Smooth muscle cell of the brain vasculature (primary cell): ENCODE data around the gene GALNT17.

Source experiments
- DNase-seq: peaks from one replicate; pipeline ENCODE4 v3.0.0-alpha.2; 2012; ENCODE audit warnings: low read depth, low spot score

GALNT17 gene

DNA sequence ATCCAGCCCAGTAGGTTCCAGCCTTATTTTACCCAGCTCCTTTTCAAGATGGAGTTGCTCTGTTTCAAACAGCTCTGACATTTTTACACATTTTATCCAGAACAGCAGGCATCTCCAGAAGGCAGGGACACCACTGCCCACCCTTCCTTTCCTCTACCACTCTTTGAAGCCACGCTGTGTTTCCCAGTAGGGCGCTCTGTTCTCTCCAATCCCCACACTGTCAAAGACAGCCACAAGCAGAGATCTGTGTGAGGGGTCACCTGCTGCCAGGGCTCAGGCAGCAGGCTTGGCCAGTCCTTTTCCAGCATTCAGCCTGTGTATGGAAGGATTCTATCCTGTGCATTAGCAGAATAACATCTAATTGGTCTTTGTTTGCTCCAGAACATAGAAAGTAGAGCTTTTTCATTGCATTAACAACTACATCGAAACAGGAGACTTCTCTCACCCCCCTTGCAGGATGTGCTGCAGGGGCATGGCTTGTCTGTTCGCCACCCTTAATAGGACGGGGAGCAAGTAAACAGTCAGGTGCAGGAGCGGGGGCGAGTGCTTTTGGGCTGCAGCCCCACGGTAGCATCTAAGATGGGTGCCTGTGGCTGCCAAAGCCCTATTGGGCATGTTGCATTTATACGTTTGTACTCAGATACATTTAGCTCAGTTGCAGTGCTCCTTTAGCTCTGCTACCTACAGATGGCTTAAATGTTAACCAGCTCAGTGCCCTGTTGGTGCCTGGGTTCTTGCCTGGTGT lies 326.1 kb downstream of the GALNT17 start:
- no peak for DNase-seq

DNA sequence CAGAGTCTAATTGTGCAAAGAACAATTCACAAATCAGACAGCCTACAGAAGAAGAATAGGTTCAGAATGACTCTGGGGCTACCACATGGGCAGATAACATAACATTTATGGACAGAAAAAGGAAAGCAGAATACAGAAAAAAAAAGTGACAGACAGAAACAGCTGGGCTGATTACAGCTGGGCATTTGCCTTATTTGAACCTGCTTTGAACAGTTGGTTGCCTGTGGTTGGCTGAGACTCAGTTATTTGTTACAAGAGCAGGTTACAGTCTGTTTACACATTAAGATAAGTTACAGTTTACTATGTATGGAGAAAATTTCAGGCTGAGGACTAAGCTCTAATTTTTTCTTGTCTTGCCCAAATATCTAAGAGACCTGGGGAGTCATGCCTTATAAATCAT lies 327.2 kb downstream of the GALNT17 start:
- no peak for DNase-seq

DNA sequence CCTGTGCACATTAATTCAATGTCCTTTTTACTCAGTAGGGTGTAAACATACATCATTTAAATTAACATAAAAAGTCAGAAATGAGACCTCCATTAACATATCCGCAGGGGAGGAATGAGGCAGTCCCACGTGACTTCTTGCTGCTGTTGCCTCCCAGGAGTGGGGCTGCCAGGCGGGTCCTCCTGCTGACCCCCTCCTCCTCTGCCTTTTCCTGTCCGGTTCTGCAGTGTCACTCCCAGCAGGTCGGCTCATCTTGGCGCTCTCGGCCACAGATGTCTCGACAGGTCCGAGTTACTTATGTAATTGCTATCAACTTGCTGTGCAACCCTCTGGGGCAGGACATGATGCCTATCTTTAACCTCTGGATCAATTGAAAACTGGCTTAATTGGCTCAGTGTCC lies 329.6 kb downstream of the GALNT17 start:
- DNase-seq = no peak

DNA sequence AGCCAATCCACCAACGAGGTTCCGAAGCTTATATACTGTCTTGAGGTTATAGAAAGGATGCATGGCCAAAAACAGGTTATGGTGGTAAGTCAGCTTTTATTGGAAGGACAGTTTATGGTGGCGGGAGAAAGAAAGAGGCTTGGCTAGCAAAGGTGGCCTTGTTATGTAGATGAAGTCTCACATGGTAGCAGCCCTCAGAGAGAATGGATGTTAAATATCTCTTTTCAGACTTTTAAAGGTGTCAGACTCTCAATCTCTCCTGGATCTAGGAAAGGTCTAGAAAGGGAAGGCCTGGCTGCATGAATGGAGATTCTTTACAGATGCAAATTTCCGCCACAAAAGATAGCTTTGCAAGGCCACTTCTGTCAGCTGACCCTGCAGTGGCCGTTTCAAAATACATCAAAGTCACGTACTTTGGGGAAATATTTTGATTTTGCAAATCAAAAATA lies 333.8 kb downstream of the GALNT17 start:
- DNase-seq = no peak

DNA sequence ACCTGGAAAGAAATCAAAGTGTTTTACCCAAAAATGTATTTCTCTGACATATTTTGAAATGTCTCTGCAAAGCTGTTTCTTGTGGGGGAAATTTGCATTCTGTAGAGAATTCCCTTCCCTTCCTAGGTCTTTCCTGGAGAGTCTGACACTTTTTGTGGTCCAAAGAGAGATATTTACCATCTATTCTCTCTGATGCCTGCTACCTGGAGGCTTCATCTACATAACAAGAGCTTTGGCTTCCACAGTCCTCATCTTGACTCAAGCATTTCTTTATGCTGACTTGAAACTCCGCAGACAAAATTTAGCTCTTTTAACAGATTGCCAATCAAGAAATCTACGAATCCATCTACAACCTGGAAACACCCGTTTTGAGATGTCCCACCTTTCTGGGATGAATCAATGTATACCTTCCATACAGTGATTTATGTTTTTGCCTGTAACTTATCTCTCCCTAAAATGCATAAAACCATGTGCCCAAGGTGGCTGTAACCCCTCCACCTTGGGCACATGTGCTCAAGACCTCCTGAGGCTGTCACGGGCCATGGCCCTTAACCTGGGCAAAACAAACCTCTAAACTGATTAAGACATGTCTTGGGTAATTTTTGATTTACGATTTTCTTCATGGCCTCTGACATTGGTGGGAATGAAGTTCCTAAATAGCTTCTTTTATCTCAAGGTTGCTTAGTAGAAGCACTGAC lies 334.7 kb downstream of the GALNT17 start:
- DNase-seq = no peak

DNA sequence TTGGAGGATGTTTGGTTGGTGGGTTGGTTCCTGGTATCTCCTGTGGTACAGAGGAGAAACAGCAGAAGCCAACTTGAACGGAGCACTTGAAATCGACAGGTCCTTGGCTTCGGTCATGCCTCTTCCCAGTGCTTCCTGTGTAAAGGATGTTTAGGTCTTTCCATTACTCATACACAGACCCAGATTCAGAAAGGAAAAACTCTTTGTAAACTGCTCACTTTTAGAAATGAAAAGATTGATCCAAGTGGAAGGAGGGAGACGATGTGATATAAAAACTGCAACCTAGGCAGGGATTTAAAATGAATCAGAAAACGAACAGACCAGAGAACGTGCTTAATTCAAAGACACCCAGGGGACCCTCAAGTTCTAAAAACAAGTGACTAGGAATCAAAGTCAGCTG lies 338.4 kb downstream of the GALNT17 start:
- no peak for DNase-seq

DNA sequence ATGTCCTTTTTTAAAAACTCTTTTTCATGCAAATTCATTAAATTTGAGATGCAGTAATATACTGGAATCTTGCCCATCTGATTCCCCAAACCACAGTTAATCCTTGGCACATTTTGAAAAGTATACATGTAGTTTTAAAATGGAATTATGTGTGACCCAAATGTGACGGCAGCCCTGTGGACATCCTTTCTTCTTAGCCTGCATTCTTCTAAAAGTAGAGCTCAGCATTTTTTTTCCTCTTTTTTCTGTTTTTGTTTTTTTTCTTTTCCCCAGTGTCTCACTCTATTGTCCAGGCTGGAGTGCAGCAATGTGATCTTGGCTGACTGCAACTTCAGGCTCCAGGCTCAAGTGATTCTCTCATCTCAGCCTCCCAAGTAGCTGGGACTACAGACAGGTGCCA lies 338.9 kb downstream of the GALNT17 start:
- DNase-seq = no peak

DNA sequence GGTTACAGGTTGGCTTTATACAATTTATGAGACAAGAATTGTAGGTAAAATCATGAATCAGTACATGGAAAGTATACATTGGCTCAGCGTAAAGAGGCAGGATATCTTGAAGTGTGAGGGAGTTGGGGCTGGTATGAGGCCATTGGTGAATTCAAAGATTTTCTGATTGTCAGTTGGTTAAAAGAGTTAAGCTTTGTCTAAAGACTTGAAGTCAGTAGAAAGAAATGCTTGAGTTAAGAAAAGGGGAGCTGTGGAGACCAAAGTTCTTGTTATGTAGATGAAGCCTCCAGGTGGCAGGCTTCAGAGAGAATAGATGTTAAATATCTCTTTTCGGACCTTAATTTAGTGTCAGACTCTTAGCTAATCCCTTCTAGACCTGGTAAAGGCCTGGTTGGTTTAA lies 341.0 kb downstream of the GALNT17 start:
- no peak for DNase-seq

DNA sequence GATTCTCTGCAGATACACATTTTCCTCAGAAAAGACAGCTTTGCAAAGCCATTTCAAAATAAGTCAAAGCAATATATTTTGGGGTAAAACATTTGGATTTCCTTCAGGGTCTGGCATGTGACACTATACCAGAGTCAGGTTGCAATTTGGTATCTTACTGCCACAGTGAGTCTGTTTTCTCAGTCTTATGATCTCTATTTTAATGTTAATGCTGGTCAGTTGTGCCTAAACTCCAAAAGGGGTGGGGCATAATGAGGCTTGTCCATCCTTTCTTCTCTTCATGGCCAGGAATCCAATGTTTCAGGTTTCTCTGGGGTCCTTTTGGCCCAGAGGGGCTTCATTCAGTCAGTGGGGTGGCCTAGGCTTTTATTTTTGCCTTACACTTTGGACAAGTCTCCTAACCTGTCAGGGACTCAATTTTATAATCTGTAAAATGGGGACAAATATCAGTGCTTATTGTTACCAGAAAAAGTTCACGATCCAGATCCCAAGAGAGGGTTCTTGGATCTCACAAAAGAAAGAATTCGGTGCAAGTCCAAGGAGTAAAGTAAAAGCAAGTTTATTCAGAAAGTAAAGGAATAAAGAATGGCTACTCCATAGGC lies 341.5 kb downstream of the GALNT17 start:
- no peak for DNase-seq

DNA sequence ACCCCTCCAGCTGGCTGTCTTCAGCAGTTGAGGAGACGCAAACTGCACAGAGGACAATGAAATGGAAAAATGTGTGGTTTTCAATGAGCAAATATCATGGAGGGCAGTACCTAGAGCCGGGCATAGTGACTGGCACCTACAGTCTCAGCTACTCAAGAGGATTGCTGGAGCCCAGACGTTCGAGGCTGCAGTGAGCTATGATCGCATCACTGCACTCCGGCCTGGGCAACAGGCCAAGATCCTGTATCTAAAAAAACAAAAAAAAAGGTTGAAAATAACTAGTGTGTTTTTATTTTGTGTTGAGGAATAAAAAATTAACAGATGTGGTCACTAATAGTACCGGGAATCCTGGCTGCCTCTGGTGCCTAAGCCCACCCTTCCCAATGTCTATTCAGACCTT lies 345.5 kb downstream of the GALNT17 start:
- no peak for DNase-seq

DNA sequence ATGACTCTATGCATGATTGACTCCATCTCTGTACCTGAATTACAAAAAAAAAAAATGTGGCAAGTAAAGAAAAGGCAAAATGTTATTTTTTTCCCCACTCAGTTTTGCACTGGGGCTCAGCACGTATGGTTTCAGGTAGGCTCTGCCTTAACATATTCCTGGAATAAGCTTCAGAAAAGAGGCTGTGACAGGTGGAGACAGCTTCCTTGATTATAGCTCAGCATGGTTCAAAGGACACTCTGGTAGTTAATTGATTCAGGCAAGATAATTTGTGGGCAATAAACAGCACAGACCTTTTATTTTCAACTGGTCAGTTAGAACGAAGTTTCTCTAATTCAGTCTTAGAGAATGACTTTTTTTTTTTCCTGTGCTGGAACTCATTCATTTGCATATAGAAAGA lies 347.3 kb downstream of the GALNT17 start:
- DNase-seq = no peak

DNA sequence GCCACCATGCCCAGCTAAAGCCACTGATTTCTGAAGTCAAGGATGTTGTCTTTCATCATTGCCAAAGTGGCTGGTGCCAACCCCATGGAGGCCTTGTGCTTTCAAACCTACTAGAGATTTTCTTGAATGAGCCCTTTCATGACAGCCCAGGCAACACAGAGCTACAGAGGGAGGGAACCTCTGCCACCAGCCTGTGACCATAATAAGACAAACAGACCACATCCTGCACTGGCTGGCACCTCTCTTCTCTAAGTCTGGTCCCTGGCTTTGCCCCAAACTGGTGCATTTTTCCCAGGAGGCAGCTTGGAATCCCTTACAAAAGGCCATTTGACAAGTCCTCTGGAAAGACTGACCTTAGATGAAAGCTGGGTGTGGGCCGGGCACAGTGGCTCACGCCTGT lies 348.8 kb downstream of the GALNT17 start:
- no peak for DNase-seq

DNA sequence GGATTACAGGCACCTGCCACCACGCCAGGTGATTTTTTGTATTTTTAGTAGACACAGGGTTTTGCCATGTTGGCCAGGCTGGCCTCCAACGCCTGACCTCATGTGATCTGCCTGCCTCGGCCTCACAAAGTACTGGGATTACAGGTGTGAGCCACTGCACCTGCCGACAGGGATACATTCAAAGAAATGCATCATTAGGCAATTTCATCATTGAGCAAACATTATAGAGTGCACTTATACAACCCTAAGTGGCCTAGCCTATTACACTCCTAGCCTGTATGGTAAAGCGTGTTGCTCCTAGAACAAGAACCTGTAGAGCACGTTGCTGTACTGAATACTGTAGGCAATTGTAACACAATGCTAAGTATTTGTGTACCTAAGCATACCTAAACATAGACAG lies 350.3 kb downstream of the GALNT17 start:
- no peak for DNase-seq

DNA sequence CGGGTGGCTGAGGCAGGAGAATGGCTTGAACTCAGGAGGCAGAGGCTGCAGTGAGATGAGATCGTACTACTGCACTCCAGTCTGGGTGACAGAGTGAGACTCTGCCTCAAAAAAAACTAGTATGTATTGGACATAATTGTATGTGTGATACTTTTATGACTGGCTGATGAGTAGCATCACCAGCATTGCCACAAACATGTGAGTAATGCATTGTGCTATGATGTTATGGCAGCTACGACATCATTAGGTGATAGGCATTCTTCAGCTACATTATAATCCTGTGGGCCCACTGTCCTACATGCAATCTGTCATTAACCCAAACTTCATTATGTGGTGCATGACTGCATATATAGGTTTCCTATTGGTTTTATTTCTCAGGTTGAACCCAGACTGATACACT lies 352.4 kb downstream of the GALNT17 start:
- no peak for DNase-seq

DNA sequence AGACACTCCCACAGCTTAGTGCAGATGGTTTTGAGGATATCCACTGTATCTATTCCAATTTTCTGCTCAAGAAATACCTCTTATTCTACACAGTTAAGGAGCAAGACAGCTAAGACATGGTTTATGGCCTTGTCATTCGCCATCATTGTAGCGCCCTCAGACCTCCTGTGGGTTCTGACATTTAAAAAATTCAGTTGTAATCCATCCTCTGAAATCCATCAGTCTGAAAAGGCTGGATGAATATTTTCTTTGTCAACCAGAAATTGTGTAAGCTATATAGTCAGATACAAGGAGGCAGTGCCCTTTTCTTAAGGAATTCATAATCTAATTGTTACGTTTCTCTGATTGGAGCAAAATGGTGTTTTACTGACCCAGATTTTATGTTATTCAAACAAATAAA lies 353.6 kb downstream of the GALNT17 start:
- DNase-seq = no peak

DNA sequence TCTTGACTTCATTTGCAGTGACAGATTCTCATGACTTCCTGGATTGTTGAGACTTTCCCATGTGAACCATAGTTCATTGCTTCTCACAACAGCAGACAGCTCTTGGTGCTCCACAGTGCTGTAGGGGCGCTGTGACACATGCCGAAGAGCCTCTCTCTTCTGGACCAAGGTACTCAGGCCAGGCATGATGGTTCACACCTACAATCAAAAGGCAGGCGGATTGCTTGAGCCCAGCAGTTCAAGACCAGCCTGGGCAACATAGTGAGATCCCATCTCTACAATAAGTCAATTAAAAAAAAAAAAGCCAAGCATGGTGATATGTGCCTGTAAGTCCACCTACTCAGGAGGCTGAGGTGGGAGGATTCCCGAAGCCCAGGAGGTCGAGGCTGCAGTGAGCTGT lies 354.5 kb downstream of the GALNT17 start:
- DNase-seq = no peak

DNA sequence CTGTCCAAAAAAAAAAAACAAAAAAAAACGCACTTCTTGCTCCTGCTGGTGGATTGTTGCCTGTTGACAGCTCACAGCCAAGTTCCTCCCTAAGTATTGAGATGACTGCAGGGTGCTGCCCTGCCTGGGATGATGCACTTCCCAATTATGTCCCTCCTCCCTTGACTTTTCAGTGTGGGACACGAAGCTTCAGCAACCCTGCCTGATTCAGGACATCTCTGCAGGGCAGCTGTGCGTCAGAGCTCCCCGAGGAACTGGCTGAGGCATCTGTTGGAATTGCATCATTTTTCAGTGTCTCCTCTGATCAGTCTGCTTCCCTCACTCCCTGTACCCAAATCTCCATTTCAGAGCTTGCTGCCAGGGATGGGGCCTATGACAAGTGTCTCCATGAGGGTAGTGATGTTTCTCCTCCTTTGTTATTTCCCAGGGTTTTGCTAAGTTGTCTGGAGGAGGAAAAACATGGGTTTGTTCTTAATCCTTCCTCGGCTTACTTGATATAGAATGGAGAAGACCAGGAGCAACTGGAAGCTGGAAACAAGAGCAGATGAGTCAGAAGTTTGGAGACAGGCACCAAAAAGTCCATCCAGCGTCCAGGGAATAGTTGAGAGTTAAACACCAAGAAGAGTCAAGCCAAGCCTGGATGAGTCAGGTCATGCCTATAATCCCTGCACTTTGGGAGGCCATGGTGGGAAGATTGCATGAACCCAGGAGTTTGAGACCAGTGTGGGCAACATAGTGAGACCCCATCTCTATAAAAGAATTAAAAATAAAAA lies 355.1 kb downstream of the GALNT17 start:
- peak; percentile 75 for DNase-seq

DNA sequence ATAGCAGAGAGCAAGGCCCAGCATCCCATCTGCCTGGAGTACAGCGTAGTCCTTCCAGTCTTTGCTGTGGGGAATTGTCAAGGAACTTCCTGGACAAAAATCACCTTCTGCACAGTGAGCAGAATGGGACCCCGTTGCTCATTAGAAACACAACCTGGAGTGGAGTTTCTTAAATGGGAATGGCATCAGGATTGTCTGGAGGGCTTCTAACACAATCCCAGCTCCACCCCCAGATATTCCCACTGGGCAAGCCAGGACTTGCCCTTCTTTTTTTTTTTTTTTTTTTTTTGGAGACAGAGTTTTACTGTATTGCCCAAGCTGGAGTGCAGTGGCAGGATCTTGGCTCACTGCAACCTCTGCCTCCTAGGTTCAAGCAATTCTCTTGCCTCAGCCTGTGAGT lies 356.4 kb downstream of the GALNT17 start:
- DNase-seq = peak; percentile 39

DNA sequence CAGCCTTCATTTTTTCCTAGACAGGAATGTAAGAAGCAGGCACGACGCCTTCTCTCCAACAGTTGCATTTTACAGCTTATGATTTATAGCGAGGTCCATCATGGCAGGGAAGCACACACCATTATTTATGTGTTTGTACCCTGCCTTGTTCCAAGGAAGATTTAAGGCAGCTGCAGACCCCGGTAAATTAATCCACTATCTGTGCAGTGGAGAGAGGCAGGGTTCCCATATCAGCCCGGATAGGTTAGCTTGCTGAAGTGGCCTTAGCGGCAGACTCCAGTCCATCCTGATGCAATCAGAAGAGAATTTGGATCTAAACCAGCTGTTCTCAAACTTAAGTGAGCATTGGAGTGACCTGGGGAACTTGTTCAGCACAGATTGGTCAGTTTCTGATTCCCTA lies 359.4 kb downstream of the GALNT17 start:
- DNase-seq = no peak

DNA sequence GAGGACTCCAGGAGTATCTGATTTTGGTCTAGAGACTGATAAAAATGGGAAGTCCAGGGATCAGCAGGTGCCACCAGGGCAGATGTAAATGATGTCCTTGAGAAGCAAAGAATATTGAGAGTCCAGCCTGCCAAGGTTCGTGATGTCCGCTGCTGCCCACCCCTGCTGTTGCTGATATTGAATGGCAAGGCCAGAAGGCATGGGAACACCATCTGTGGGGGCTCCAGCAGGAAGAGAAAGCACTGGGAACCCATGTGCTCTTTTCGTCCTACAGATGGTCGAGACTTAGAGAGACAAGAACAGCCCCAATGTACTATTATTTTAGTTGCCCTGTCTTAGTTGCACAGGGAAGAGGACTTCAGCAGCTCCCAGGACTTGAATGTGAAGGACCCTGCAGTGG lies 363.9 kb downstream of the GALNT17 start:
- no peak for DNase-seq

DNA sequence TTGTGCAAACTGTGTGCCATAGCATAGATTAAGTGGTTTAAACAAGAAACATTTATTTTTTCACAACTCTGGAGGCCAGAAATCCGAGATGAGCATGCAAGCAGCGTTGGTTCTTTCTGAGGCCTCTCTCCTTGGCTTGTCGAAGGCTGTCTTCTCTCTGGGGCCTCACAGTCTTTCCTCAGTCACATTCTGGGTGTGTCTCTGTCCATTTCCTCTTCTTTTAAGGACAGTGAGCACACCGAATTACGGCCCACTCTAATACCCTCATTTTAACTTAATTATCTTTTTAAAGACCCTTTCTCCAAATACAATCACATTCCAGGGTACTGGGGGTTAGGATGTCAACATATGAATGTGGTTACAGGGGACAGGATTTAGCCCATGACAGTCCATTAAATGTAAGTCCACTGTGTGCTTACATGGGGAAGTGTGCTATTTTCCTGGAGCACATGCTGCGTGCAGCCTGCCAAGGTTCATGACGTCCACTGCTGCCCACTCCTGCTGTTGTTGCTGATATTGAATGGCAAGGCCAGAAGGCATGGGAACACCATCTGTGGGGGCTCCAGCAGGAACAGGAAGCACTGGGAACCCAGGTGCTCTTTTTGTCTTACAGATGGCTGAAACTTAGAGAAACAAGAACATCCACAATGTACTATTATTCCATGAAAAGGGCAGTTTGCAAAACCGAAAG lies 365.5 kb downstream of the GALNT17 start:
- no peak for DNase-seq

DNA sequence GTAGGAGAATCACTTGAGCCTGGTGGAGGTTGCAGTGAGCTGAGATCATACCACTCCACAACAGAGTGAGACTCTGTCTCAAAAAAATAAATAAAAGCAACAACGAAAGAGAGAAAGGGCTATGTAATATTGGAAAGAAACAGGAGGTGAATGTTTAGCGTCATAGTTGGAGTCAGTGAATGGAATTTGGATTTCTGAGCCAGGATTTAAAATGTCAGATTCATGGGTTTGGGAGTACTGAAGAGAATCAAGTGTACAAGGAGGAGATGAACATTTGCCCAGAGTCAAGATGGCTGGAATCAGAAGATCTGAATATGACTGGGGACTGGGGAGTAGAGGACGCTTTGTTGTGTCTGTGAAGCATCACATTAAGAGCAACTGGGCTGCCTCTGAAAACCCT lies 366.4 kb downstream of the GALNT17 start:
- DNase-seq = no peak
